H1 (cell line): Measurements from ENCODE around the gene PDZD2. TPM values are rescaled to one million over a fixed set of nuclear protein-coding genes. Genes with fewer than 3 reads are reported as not detected.
A peak's percentile ranks its signal among the peaks of the same experiment; 100 is the strongest.

Source experiments
- CTCF ChIA-PET: fragments of 300-600 bp; sonication (Branson Sonifier 250); formaldehyde crosslinking; loops from one replicate; lab custom pipeline; 2021; ENCODE audit not compliant: partially characterized antibody; lab: Charles Lee
- POLR2A ChIA-PET: fragments of 300-600 bp; sonication (Branson Sonifier 250); formaldehyde crosslinking; loops from one replicate; lab custom pipeline; 2021; ENCODE audit warnings: inconsistent platforms; ENCODE audit not compliant: partially characterized antibody; lab: Charles Lee
- DNase-seq, 2 experiments: peaks; one replicate each; pipeline versions ENCODE4 v3.0.0 to v3.0.0-alpha.2; 2010 to 2022; ENCODE audit warnings: low spot score in 2 of 2, low read depth in 1 of 2, mixed read lengths in 1 of 2
- FAIRE-seq: peaks from 2 replicates; lab custom pipeline; 2011; peaks lifted over from hg19 to GRCh38; lab: Jason Lieb, UNC
- H2AFZ ChIP-seq: 2 replicates; pipeline ENCODE4 v1.8.1; 2012; ENCODE audit warnings: low read length, inconsistent platforms
- H2AK5ac ChIP-seq: 2 replicates; pipeline ENCODE4 v1.6.1; 2013; ENCODE audit warnings: low read depth, low read length
- H2BK120ac ChIP-seq: replicated peaks from 2 replicates; pipeline ENCODE3; 2013; ENCODE audit warnings: low read depth, low read length, inconsistent platforms
- H2BK12ac ChIP-seq: 2 replicates; pipeline ENCODE4 v1.6.1; 2013; ENCODE audit warnings: low read depth, low read length
- H2BK15ac ChIP-seq: 2 replicates; pipeline ENCODE4 v1.6.1; 2013; ENCODE audit warnings: low read length
- H2BK20ac ChIP-seq: 2 replicates; pipeline ENCODE4 v1.6.1; 2013; ENCODE audit warnings: low read length
- H2BK5ac ChIP-seq: 2 replicates; pipeline ENCODE4 v1.6.1; 2013; ENCODE audit warnings: low read depth, low read length
- H3K14ac ChIP-seq: 2 replicates; pipeline ENCODE4 v1.6.1; 2013; ENCODE audit warnings: inconsistent platforms; ENCODE audit not compliant: insufficient read length
- H3K18ac ChIP-seq: 2 replicates; pipeline ENCODE4 v1.6.1; 2013; ENCODE audit warnings: low read length; ENCODE audit errors: extremely low read depth
- H3K23ac ChIP-seq: 2 replicates; pipeline ENCODE4 v1.6.1; 2013; ENCODE audit warnings: inconsistent platforms; ENCODE audit not compliant: insufficient read length
- H3K23me2 ChIP-seq: 2 replicates; pipeline ENCODE4 v1.6.1; 2013; ENCODE audit warnings: low read depth, low read length
- H3K27ac ChIP-seq: 2 replicates; pipeline ENCODE4 v1.6.1; 2011; ENCODE audit warnings: low read depth, low read length, inconsistent platforms
- H3K27me3 ChIP-seq, 4 experiments: replicated peaks in 1 of 4; 1 replicate in 1 of 4; 2 replicates in 3 of 4; pipeline versions ENCODE4 v1.6.1 to v1.8.1; 2011 to 2013; ENCODE audit warnings: low read length in 3 of 4, mild to moderate bottlenecking in 3 of 4, inconsistent platforms in 2 of 4, mixed read lengths in 2 of 4, moderate library complexity in 1 of 4; ENCODE audit not compliant: control insufficient read depth in 3 of 4, insufficient read depth in 3 of 4; ENCODE audit errors: extremely low read depth in 1 of 4
- H3K36me3 ChIP-seq, 4 experiments: 2 replicates each; pipeline versions ENCODE4 v1.6.1 to v1.8.1; 2011 to 2013; ENCODE audit warnings: mild to moderate bottlenecking in 4 of 4, low read length in 3 of 4, moderate library complexity in 2 of 4, control low read depth in 1 of 4, inconsistent platforms in 1 of 4; ENCODE audit not compliant: insufficient read depth in 4 of 4, control insufficient read depth in 2 of 4
- H3K4ac ChIP-seq: replicated peaks from 2 replicates; pipeline ENCODE3; 2013; ENCODE audit warnings: low read length, low read depth, mixed read lengths, inconsistent platforms; ENCODE audit not compliant: insufficient read length
- H3K4me1 ChIP-seq, 4 experiments: replicated peaks in 1 of 4; 1 replicate in 1 of 4; 2 replicates in 3 of 4; pipeline versions ENCODE4 v1.6.1 to v1.8.1; 2011 to 2013; ENCODE audit warnings: low read length in 3 of 4, inconsistent platforms in 2 of 4, mixed read lengths in 1 of 4; ENCODE audit not compliant: insufficient read depth in 4 of 4, control insufficient read depth in 3 of 4
- H3K4me2 ChIP-seq, 2 experiments: 2 replicates each; pipeline versions ENCODE4 v1.6.1 to v1.8.1; 2011 to 2013; ENCODE audit warnings: low read depth in 2 of 2, low read length in 2 of 2, control low read depth in 1 of 2, inconsistent platforms in 1 of 2, mild to moderate bottlenecking in 1 of 2; ENCODE audit not compliant: insufficient read depth in 1 of 2
- H3K4me3 ChIP-seq, 4 experiments: fragments of 200-600, 300-600 bp in 1 of 4; sonication (generic), shearing (Covaris generic), sonication (Bioruptor Twin) in 1 of 4; 2 replicates each; pipeline versions ENCODE4 v1.5.1 to v1.8.1; 2011 to 2016; ENCODE audit warnings: low read length in 4 of 4, low read depth in 3 of 4, control low read depth in 2 of 4, inconsistent platforms in 2 of 4, mild to moderate bottlenecking in 2 of 4, mixed read lengths in 1 of 4, moderate library complexity in 1 of 4; ENCODE audit not compliant: insufficient read depth in 2 of 4; ENCODE audit errors: extremely low read depth in 1 of 4
- H3K56ac ChIP-seq: replicated peaks from 2 replicates; pipeline ENCODE3; 2013; ENCODE audit warnings: low read depth, mild to moderate bottlenecking, mixed read lengths, low read length, inconsistent platforms; ENCODE audit not compliant: insufficient read length
- H3K79me1 ChIP-seq: 2 replicates; pipeline ENCODE4 v1.6.1; 2013; ENCODE audit warnings: low read depth, low read length, control low read depth
- H3K79me2 ChIP-seq, 2 experiments: 2 replicates each; pipeline versions ENCODE4 v1.6.1 to v1.8.1; 2012 to 2013; ENCODE audit warnings: low read length in 2 of 2, mild to moderate bottlenecking in 2 of 2, inconsistent platforms in 1 of 2; ENCODE audit not compliant: insufficient read depth in 2 of 2, control insufficient read depth in 1 of 2
- H3K9ac ChIP-seq, 4 experiments: replicated peaks in 1 of 4; 1 replicate in 1 of 4; 2 replicates in 3 of 4; pipeline versions ENCODE4 v1.6.1 to v1.8.1; 2011 to 2013; ENCODE audit warnings: low read depth in 3 of 4, low read length in 3 of 4, control low read depth in 2 of 4, mild to moderate bottlenecking in 2 of 4, moderate library complexity in 2 of 4, inconsistent platforms in 1 of 4; ENCODE audit errors: extremely low read depth in 1 of 4
- H3K9me3 ChIP-seq, 2 experiments: 2 replicates each; pipeline versions ENCODE4 v1.6.1 to v1.8.1; 2012 to 2013; ENCODE audit warnings: mild to moderate bottlenecking in 2 of 2, moderate library complexity in 2 of 2, control low read depth in 1 of 2, inconsistent platforms in 1 of 2, low read depth in 1 of 2, low read length in 1 of 2, mixed read lengths in 1 of 2; ENCODE audit not compliant: insufficient read depth in 2 of 2
- H4K20me1 ChIP-seq, 2 experiments: replicated peaks in 1 of 2; 2 replicates each; pipeline versions ENCODE3 to v1.8.1; 2011 to 2013; ENCODE audit warnings: inconsistent platforms in 2 of 2, low read length in 2 of 2, mild to moderate bottlenecking in 1 of 2; ENCODE audit not compliant: insufficient read depth in 2 of 2, control insufficient read depth in 1 of 2
- H4K5ac ChIP-seq: 2 replicates; pipeline ENCODE4 v1.6.1; 2013; ENCODE audit warnings: low read length, low read depth, mixed read lengths, inconsistent platforms; ENCODE audit not compliant: insufficient read length
- H4K8ac ChIP-seq: 2 replicates; pipeline ENCODE4 v1.8.0; 2013; ENCODE audit warnings: mild to moderate bottlenecking, moderate library complexity, low read length, inconsistent platforms; ENCODE audit not compliant: insufficient read depth; ENCODE audit errors: extremely low read depth
- H4K91ac ChIP-seq: replicated peaks from 2 replicates; pipeline ENCODE3; 2013; ENCODE audit warnings: low read length, mixed read lengths, inconsistent platforms; ENCODE audit not compliant: insufficient read length
- BACH1 ChIP-seq: IDR thresholded peaks from 2 replicates; pipeline ENCODE4 v1.6.1; 2012; ENCODE audit warnings: low read length, improper control_type of control experiment
- MAFK ChIP-seq: IDR thresholded peaks from 2 replicates; pipeline ENCODE4 v1.6.1; 2012; ENCODE audit warnings: low read depth, mild to moderate bottlenecking, improper control_type of control experiment, low read length
- POLR2AphosphoS5 ChIP-seq: IDR thresholded peaks from 2 replicates; pipeline ENCODE4 v1.6.1; 2011; ENCODE audit warnings: low read depth, low read length
- WGBS, 2 experiments: shearing (Covaris generic) in 1 of 2; methylation state at CpG; one replicate each; pipeline versions ENCODE4 v1.1.6 to v1.1.7; 2013 to 2015; ENCODE audit warnings: low lambda C conversion rate in 2 of 2, mixed read lengths in 2 of 2, inconsistent platforms in 1 of 2, low coverage in 1 of 2, missing lambda C conversion rate in 1 of 2; ENCODE audit not compliant: insufficient replicate concordance in 2 of 2, insufficient coverage in 1 of 2, insufficient read length in 1 of 2; ENCODE audit errors: extremely low coverage in 1 of 2, missing lambda C conversion rate in 1 of 2; 5-methylcytosine and 5-hydroxymethylcytosine counted together
- polyA plus RNA-seq, 7 experiments: library from polyadenylated mRNA; depleted of rRNA in 3 of 7; stranded (reverse) in 5 of 7; unstranded in 2 of 7; fragments of >200 nt in 5 of 7; fragments of 200-250 nt in 2 of 7; gene quantifications; 1 replicate in 5 of 7; 2 replicates in 1 of 7; 4 replicates in 1 of 7; pipeline versions ENCODE4 v1.2.1 to v1.2.3, GENCODE V29; 2011 to 2013; ENCODE audit warnings: missing spikeins in 2 of 7, mixed read lengths in 2 of 7
- total RNA-seq: library from RNA; stranded (reverse); fragmentation: NEBNext Ultra II Directional; extraction: Animal tissue kit (Norgen Biotek cat#: 25700); gene quantifications from 2 replicates; pipeline ENCODE4 v1.2.1, GENCODE V29; 2021

Gene PDZD2
- total and polyA plus RNA-seq, 2 of the 8 experiments (the other 6 are each of a cell fraction or from before 2014, with no cell fraction given), result 1.2 to 6.8 TPM

- H3K23me2 ChIP-seq, result no peaks in the 10 kb centered on the region
- H4K91ac ChIP-seq, result peak overlapping the region; percentile 20
- no peaks in the 10 kb centered on the region for H4K20me1 ChIP-seq
- no peak overlapping the region for H4K8ac ChIP-seq
- H3K9ac ChIP-seq, result no peak overlapping the region
- no peak overlapping the region for H3K23ac ChIP-seq
- no peaks in the 10 kb centered on the region for H3K79me1 ChIP-seq
- DNase-seq (no peak), FAIRE-seq (no peak)
- H2AK5ac ChIP-seq, result 0 out of 2 replicates have a peak overlapping the region, but pooled peaks have one; percentile 43
- peak overlapping the region; percentile 62; the same call in 1 of the 2 replicates for H2BK20ac ChIP-seq
- H4K5ac ChIP-seq, result no peak overlapping the region
- no peak overlapping the region for H2BK120ac ChIP-seq
- H3K4me1 ChIP-seq, result peaks cover 5 to 18% (median 14%) of the 10 kb centered on the region in 4 experiments
- WGBS, 2 experiments, result 82% methylated on average over 3 of the region's 3 CpGs; no CpG with 5 or more reads in 1 of the 2 experiments
- peak overlapping the region; percentile 95 for H2BK12ac ChIP-seq
- H2AFZ ChIP-seq, result no peak overlapping the region
- TF ChIP-seq BACH1 (no peak), POLR2AphosphoS5 (no peak), MAFK (no peak)
- TF ChIP-seq, all 59 proteins: peak for 0
- no peaks in the 10 kb centered on the region for H3K27me3 ChIP-seq
- CTCF ChIA-PET, result interaction anchor here (1.1 to 1.5 kb wide), 2 partner anchors 10 to 24 kb away, joined by 3 read pairs; no protein-coding TSS in a partner anchor
- H3K4me3 ChIP-seq, result no peak overlapping the region
- peak overlapping the region; percentile 13; the same call in 1 of the 2 replicates for H2BK15ac ChIP-seq
- H3K9me3 ChIP-seq, result peaks cover 4 to 7% of the 10 kb centered on the region in 2 experiments; a peak in 1 of 4 replicates
- POLR2A ChIA-PET, result no interaction called here
- H3K79me2 ChIP-seq, result no peaks in the 10 kb centered on the region
- H3K4ac ChIP-seq, result no peak overlapping the region
- peak overlapping the region; percentile 42; the same call in 1 of the 2 replicates for H2BK5ac ChIP-seq
- H3K4me2 ChIP-seq, result no peak overlapping the region
- no peak overlapping the region for H3K56ac ChIP-seq
- no peak overlapping the region for H3K27ac ChIP-seq
- no peaks in the 10 kb centered on the region for H3K36me3 ChIP-seq
- no peak overlapping the region for H3K14ac ChIP-seq
- no peak overlapping the region for H3K18ac ChIP-seq
Measured at GRCh38 chr5:31990701-31991110, 351.8 kb downstream of the PDZD2 start.
